ENCODE data around the gene ZNF283. TPM values are rescaled to one million over a fixed set of nuclear protein-coding genes. Genes with fewer than 3 reads are reported as not detected.

The ZNF283 gene
- total and polyA plus RNA-seq, 9 of the 15 experiments (the other 6 are each of a cell fraction or from before 2014, with no cell fraction given), result 6.0 to 19.5 (median 9.8) TPM

DNA sequence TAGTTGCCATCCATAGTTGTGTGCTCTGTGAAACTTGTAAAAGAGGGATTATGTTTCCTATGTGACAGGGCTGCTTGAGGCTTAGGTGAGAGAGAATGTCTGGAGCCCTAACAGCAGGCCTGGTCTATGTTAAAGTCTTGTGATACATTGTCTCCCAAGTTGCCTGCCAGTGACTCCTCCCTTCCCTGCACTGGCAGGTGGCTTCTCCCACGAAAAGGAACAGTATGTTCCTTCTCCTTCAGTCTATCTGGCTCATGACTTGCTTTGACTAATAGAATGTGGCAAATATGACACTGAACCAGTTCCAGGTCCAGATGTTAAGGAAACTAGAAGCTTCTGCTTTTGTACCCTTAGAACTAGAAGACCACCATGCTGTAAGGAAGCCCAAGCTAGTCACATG, 40.5 kb upstream of the ZNF283 start:
- POLR2A ChIA-PET, result interaction anchor here (0.6 kb wide), 1 partner anchor 1138 kb away, joined by 3 read pairs; no protein-coding TSS in a partner anchor
- no TSS peak for BruUV-seq (replicated peaks)
- no peaks in the 10 kb centered on the region for H4K20me1 ChIP-seq (replicated peaks; ENCODE audit: control insufficient read depth, insufficient read depth, low read length)
- H3K79me2 ChIP-seq (ENCODE audit: control insufficient read depth, insufficient read depth, low read length), result peaks cover 6% of the 10 kb centered on the region; the same call in 1 of the 3 replicates
- no peak overlapping the region for H3K4me2 ChIP-seq (ENCODE audit: insufficient read depth, low read length)
- no peaks in the 10 kb centered on the region for H3K9me1 ChIP-seq (ENCODE audit: control insufficient read depth, insufficient read depth, low read length)
- no peak overlapping the region for H3K9ac ChIP-seq (ENCODE audit: insufficient read depth in 1 of 2, low read depth in 2 of 2, low read length in 2 of 2)
- H3K4me1 ChIP-seq (replicated peaks in 1 of 2; ENCODE audit: control insufficient read depth in 2 of 2, insufficient read depth in 2 of 2, low read length in 2 of 2), result peaks cover 32 to 35% of the 10 kb centered on the region in 2 experiments
- ATAC-seq (no peak), DNase-seq (ENCODE audit: extremely low read depth in 1 of 4, low spot score in 3 of 4) (no peak), FAIRE-seq (no peak)
- in situ Hi-C loops (cut with MboI), result no loop called here
- no peak overlapping the region for H3K27ac ChIP-seq (ENCODE audit: extremely low read depth, low read depth, low read length)
- H3K36me3 ChIP-seq (ENCODE audit: control insufficient read depth, insufficient read depth, low read length), result no peaks in the 10 kb centered on the region
- H3K27me3 ChIP-seq (ENCODE audit: control insufficient read depth in 2 of 2, insufficient read depth in 2 of 2, low read length in 2 of 2), result peaks cover 0 to 6% of the 10 kb centered on the region in 2 experiments; a peak in 2 of 5 replicates
- TF ChIP-seq POLR3A (IDR thresholded peaks at IDR 0.05; ENCODE audit: borderline replicate concordance, extremely low read depth, insufficient read depth, insufficient read length) (no peak), POLR2AphosphoS2 (IDR thresholded peaks at IDR 0.05; ENCODE audit: low read length) (no peak), ZBTB1 (CRISPR knock-in tag; IDR thresholded peaks at IDR 0.05; ENCODE audit: borderline replicate concordance, low read depth) (no peak)
- TF ChIP-seq, protein P1, sequence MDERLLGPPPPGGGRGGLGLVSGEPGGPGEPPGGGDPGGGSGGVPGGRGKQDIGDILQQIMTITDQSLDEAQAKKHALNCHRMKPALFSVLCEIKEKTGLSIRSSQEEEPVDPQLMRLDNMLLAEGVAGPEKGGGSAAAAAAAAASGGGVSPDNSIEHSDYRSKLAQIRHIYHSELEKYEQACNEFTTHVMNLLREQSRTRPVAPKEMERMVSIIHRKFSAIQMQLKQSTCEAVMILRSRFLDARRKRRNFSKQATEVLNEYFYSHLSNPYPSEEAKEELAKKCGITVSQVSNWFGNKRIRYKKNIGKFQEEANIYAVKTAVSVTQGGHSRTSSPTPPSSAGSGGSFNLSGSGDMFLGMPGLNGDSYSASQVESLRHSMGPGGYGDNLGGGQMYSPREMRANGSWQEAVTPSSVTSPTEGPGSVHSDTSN (CRISPR knock-in tag; IDR thresholded peaks at IDR 0.05; ENCODE audit: low read depth), result no peak
- TF ChIP-seq, protein P1 (tag; conservative IDR thresholded peaks at IDR 0.05; ENCODE audit: low read depth), result no peak
- H3K9me3 ChIP-seq (replicated peaks; ENCODE audit: control insufficient read depth, insufficient read depth, low read depth, low read length), result no peaks in the 10 kb centered on the region
- 0% methylated on average over 1 of the region's 1 CpG for WGBS (ENCODE audit: insufficient coverage, low coverage, missing lambda C conversion rate)
- CTCF ChIA-PET (ENCODE audit: low intra/inter-chr PET ratio), result interaction anchor here (1.1 kb wide), 1 partner anchor 41 kb away, joined by 6 read pairs; no protein-coding TSS in a partner anchor
- H3K4me3 ChIP-seq, result no peak overlapping the region
- intact Hi-C loops (cut with micrococcal nuclease), result loop anchor here (5.0 kb wide), 1 partner anchor 119 kb away; no protein-coding TSS in a partner anchor
- H2AFZ ChIP-seq (ENCODE audit: low read depth, low read length), result no peak overlapping the region

All from K562 (cell line).